ENCODE data around the gene OVAAL.
A peak's percentile ranks its signal among the peaks of the same experiment; 100 is the strongest.

Gene OVAAL

DNA sequence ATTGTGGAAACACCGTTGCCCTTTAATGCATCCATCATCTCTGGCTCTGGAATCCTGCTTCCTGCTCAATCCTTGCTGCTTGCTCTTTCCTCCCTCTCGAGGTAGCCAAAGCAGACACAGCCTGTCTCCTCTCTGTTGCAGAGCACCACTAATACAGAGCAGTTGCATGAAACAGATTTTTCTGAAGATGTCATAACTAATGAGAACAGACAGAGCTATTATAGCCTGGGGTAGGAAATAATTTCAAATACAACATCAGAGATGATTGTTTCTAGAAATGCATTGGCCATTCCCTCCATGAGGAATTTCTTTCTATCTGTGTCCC is 33.1 kb upstream of the OVAAL start:
- peak; percentile 92 for ATAC-seq

DNA sequence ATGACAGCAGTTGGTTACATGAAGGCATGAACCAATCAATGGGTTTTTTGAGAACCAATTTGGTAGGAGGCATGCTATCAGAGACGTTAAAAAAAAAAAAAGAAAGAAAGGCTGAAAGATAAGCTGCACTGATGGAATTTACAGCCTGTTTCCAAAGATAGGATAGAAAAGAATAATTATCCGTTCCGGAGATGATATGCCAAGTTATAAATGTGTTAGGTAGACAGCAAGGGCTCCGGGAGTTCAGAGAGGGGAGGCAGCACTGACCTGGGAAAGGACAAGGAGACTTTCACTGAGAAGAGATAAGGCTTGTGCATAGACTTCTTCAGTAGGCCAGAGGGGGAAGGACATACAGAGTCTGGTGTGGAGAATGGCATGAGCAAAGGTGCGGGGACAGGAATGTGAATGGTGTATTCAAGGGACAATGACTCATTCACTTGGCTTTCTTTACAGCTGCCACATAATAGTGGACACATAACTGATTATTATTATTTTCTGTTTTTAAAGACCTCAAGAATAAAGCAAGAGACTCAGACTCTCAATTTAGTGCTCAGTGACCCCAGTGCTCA is 31.6 kb upstream of the OVAAL start:
- ATAC-seq: peak; percentile 21; the same call in 2 of the 3 replicates

More for the DNA sequence above, 33.1 kb upstream of the OVAAL start:
- TF ChIP-seq ZFP30 (CRISPR knock-in tag; IDR thresholded peaks at IDR 0.05): no peak
- TF ChIP-seq, protein P1, sequence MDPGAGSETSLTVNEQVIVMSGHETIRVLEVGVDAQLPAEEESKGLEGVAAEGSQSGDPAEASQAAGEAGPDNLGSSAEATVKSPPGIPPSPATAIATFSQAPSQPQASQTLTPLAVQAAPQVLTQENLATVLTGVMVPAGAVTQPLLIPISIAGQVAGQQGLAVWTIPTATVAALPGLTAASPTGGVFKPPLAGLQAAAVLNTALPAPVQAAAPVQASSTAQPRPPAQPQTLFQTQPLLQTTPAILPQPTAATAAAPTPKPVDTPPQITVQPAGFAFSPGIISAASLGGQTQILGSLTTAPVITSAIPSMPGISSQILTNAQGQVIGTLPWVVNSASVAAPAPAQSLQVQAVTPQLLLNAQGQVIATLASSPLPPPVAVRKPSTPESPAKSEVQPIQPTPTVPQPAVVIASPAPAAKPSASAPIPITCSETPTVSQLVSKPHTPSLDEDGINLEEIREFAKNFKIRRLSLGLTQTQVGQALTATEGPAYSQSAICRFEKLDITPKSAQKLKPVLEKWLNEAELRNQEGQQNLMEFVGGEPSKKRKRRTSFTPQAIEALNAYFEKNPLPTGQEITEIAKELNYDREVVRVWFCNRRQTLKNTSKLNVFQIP (CRISPR knock-in tag; IDR thresholded peaks at IDR 0.05; ENCODE audit: borderline replicate concordance, low read depth): no peak
- no peak for TF ChIP-seq BACH2 (CRISPR knock-in tag; IDR thresholded peaks at IDR 0.05; ENCODE audit: borderline replicate concordance)
- TF ChIP-seq TCF4 (CRISPR knock-in tag; IDR thresholded peaks at IDR 0.05; ENCODE audit: borderline replicate concordance): no peak
- no peak for TF ChIP-seq SNAI2 (CRISPR knock-in tag; IDR thresholded peaks at IDR 0.05)
- no peak for TF ChIP-seq ZFP3 (CRISPR knock-in tag; IDR thresholded peaks at IDR 0.05)
- TF ChIP-seq, protein P2, sequence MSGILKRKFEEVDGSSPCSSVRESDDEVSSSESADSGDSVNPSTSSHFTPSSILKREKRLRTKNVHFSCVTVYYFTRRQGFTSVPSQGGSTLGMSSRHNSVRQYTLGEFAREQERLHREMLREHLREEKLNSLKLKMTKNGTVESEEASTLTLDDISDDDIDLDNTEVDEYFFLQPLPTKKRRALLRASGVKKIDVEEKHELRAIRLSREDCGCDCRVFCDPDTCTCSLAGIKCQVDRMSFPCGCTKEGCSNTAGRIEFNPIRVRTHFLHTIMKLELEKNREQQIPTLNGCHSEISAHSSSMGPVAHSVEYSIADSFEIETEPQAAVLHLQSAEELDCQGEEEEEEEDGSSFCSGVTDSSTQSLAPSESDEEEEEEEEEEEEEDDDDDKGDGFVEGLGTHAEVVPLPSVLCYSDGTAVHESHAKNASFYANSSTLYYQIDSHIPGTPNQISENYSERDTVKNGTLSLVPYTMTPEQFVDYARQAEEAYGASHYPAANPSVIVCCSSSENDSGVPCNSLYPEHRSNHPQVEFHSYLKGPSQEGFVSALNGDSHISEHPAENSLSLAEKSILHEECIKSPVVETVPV (CRISPR knock-in tag; IDR thresholded peaks at IDR 0.05): no peak
- TF ChIP-seq ZNF8 (CRISPR knock-in tag; IDR thresholded peaks at IDR 0.05): no peak
- no peak for TF ChIP-seq ISL1 (CRISPR knock-in tag; IDR thresholded peaks at IDR 0.05)
- TF ChIP-seq ZNF565 (CRISPR knock-in tag; conservative IDR thresholded peaks at IDR 0.05; ENCODE audit: low read depth): no peak
- no peak for TF ChIP-seq RARB (CRISPR knock-in tag; IDR thresholded peaks at IDR 0.05)
- no peak for TF ChIP-seq ZNF70 (CRISPR knock-in tag; IDR thresholded peaks at IDR 0.05)
- no peak for TF ChIP-seq PPARA (CRISPR knock-in tag; IDR thresholded peaks at IDR 0.05; ENCODE audit: borderline replicate concordance)
- no peak for TF ChIP-seq ARNTL (CRISPR knock-in tag; IDR thresholded peaks at IDR 0.05; ENCODE audit: borderline replicate concordance, low read depth)
- TF ChIP-seq, protein P3, sequence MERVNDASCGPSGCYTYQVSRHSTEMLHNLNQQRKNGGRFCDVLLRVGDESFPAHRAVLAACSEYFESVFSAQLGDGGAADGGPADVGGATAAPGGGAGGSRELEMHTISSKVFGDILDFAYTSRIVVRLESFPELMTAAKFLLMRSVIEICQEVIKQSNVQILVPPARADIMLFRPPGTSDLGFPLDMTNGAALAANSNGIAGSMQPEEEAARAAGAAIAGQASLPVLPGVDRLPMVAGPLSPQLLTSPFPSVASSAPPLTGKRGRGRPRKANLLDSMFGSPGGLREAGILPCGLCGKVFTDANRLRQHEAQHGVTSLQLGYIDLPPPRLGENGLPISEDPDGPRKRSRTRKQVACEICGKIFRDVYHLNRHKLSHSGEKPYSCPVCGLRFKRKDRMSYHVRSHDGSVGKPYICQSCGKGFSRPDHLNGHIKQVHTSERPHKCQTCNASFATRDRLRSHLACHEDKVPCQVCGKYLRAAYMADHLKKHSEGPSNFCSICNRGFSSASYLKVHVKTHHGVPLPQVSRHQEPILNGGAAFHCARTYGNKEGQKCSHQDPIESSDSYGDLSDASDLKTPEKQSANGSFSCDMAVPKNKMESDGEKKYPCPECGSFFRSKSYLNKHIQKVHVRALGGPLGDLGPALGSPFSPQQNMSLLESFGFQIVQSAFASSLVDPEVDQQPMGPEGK (CRISPR knock-in tag; IDR thresholded peaks at IDR 0.05; ENCODE audit: borderline replicate concordance): no peak

DNA sequence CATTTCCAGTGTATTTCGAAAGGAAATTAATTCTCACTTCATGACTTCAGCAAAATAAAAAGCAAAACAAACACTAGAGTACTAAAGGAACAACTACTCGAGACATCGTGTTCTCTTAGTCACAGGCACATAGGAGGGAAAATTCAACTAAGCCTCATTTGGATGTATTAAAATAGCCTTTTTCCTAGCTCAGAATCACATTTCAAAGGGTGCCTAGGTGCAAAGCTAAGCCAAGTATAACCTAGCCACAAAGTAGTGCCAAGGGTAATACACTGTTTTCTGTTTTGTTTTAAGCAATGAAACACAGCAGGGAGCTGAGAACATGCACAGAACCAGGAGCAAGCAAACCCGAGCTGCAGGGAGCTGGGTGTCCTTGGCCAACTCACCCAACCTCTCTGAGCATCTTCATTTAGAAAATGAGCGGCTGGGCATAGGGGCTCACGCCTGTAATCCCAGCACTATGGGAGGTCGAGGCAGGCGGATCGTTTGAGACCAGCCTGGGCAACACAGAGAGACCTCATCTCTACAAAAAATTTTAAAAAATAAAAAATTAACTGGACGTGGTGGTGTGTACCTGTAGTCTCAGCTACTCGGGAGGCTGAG is 29.8 kb upstream of the OVAAL start:
- ATAC-seq: no peak
- TF ChIP-seq ZC3H10 (CRISPR knock-in tag; IDR thresholded peaks at IDR 0.05) (no peak), TOX (CRISPR knock-in tag; IDR thresholded peaks at IDR 0.05; ENCODE audit: borderline replicate concordance) (no peak), CSDC2 (CRISPR knock-in tag; IDR thresholded peaks at IDR 0.05) (no peak), OSR1 (CRISPR knock-in tag; IDR thresholded peaks at IDR 0.05) (no peak), ESRRG (CRISPR knock-in tag; IDR thresholded peaks at IDR 0.05) (no peak), SNAI2 (CRISPR knock-in tag; IDR thresholded peaks at IDR 0.05) (no peak), GLIS3 (CRISPR knock-in tag; IDR thresholded peaks at IDR 0.05) (no peak), TCF4 (CRISPR knock-in tag; IDR thresholded peaks at IDR 0.05; ENCODE audit: borderline replicate concordance) (no peak), ZNF70 (CRISPR knock-in tag; IDR thresholded peaks at IDR 0.05) (no peak), ZFP3 (CRISPR knock-in tag; IDR thresholded peaks at IDR 0.05) (no peak)
- TF ChIP-seq, protein P3 (CRISPR knock-in tag; IDR thresholded peaks at IDR 0.05; ENCODE audit: borderline replicate concordance): no peak

More for the DNA sequence above, 31.6 kb upstream of the OVAAL start:
- TF ChIP-seq ESRRG (CRISPR knock-in tag; IDR thresholded peaks at IDR 0.05) (no peak), CSDC2 (CRISPR knock-in tag; IDR thresholded peaks at IDR 0.05) (no peak), ISL1 (CRISPR knock-in tag; IDR thresholded peaks at IDR 0.05) (no peak), ZNF8 (CRISPR knock-in tag; IDR thresholded peaks at IDR 0.05) (no peak)
- TF ChIP-seq, protein P3 (CRISPR knock-in tag; IDR thresholded peaks at IDR 0.05; ENCODE audit: borderline replicate concordance): no peak
- TF ChIP-seq, protein P1 (CRISPR knock-in tag; IDR thresholded peaks at IDR 0.05; ENCODE audit: borderline replicate concordance, low read depth): no peak

Data from SK-N-SH treated with all-trans-retinoic acid at 6 μM for 48 hours (cell line).